DOHH2 (cell line): ENCODE measurements around the gene DERL3.
A peak's percentile ranks its signal among the peaks of the same experiment; 100 is the strongest.

ENCODE experiments used
- H3F3A ChIP-seq: fragments of 200-600 bp; sonication (generic), shearing (Covaris generic); 2 replicates; pipeline ENCODE4 v1.6.0; 2016; ENCODE audit warnings: antibody characterized with exemption, mild to moderate bottlenecking; ENCODE audit not compliant: control insufficient read depth, insufficient read depth
- H3K27ac ChIP-seq: fragments of 200-600 bp; sonication (generic); 2 replicates; pipeline ENCODE4 v1.5.1; 2014; ENCODE audit warnings: low read depth, mild to moderate bottlenecking, low read length, moderate library complexity
- H3K27me3 ChIP-seq: fragments of 200-600 bp; sonication (generic); 2 replicates; pipeline ENCODE4 v1.6.1; 2014; ENCODE audit warnings: mild to moderate bottlenecking, low read length, mixed read lengths; ENCODE audit not compliant: control insufficient read depth
- H3K36me3 ChIP-seq: fragments of 200-600 bp; sonication (generic); 2 replicates; pipeline ENCODE4 v1.6.1; 2014; ENCODE audit warnings: mild to moderate bottlenecking, low read length, moderate library complexity, mixed read lengths; ENCODE audit not compliant: control insufficient read depth
- H3K4me1 ChIP-seq: fragments of 200-600 bp; sonication (generic); 2 replicates; pipeline ENCODE4 v1.6.1; 2014; ENCODE audit warnings: mild to moderate bottlenecking, low read length, mixed read lengths; ENCODE audit not compliant: control insufficient read depth
- H3K4me2 ChIP-seq: fragments of 200-600 bp; sonication (generic); 2 replicates; pipeline ENCODE4 v1.6.0; 2014; ENCODE audit warnings: mild to moderate bottlenecking, low read length, moderate library complexity
- H3K4me3 ChIP-seq: fragments of 200-600 bp; sonication (generic); 2 replicates; pipeline ENCODE4 v1.5.1; 2014; ENCODE audit warnings: mild to moderate bottlenecking, low read length, mixed read lengths
- H3K79me2 ChIP-seq: fragments of 200-600 bp; sonication (generic); 2 replicates; pipeline ENCODE4 v1.6.1; 2014; ENCODE audit warnings: mild to moderate bottlenecking, low read length, mixed read lengths; ENCODE audit not compliant: control insufficient read depth
- H3K9me2 ChIP-seq: fragments of 200-600 bp; sonication (generic); replicated peaks from 2 replicates; pipeline ENCODE4 v1.6.1; 2014; ENCODE audit warnings: mild to moderate bottlenecking, low read length, mixed read lengths; ENCODE audit not compliant: control insufficient read depth
- H3K9me3 ChIP-seq: fragments of 200-600 bp; sonication (generic); 2 replicates; pipeline ENCODE4 v1.6.1; 2014; ENCODE audit warnings: antibody characterized with exemption, low read length, mixed read lengths; ENCODE audit not compliant: control insufficient read depth, insufficient read depth
- H4K20me1 ChIP-seq: fragments of 200-600 bp; sonication (generic); 2 replicates; pipeline ENCODE4 v1.6.0; 2014; ENCODE audit warnings: low read depth, mild to moderate bottlenecking, antibody characterized with exemption, low read length, moderate library complexity; ENCODE audit not compliant: control insufficient read depth, insufficient read depth
- CTCF ChIP-seq: fragments of 200-600 bp; sonication (generic); IDR thresholded peaks from one replicate; pipeline ENCODE4 v1.5.1; 2014; ENCODE audit warnings: antibody characterized with exemption, mild to moderate bottlenecking, low read depth, low read length; ENCODE audit not compliant: poor library complexity, severe bottlenecking
- EZH2phosphoT487 ChIP-seq: fragments of 200-600 bp; sonication (generic); IDR thresholded peaks from 2 replicates; pipeline ENCODE4 v1.6.1; 2017; ENCODE audit warnings: borderline replicate concordance, mild to moderate bottlenecking, antibody characterized with exemption, low read length, moderate library complexity, mixed read lengths

DERL3 gene

GRCh38 chr22:23847991-23848864 lies 9.4 kb upstream of the DERL3 start:
- H3K79me2 ChIP-seq, result no peaks in the 10 kb centered on the region
- no peaks in the 10 kb centered on the region for H3K36me3 ChIP-seq
- no peaks in the 10 kb centered on the region for H3K27me3 ChIP-seq
- H3K9me2 ChIP-seq, result no peaks in the 10 kb centered on the region
- H3K4me3 ChIP-seq, result peak overlapping the region; percentile 61
- TF ChIP-seq EZH2phosphoT487 (no peak), CTCF (peak; percentile 22)
- H3K27ac ChIP-seq, result peak overlapping the region; percentile 90
- peak overlapping the region; percentile 69 for H3K4me2 ChIP-seq
- peaks cover 38% of the 10 kb centered on the region for H3F3A ChIP-seq
- peaks cover 85% of the 10 kb centered on the region for H3K4me1 ChIP-seq
- no peaks in the 10 kb centered on the region for H3K9me3 ChIP-seq
- H4K20me1 ChIP-seq, result no peaks in the 10 kb centered on the region

- H3F3A ChIP-seq, result peaks cover 39% of the 10 kb centered on the region
- no peaks in the 10 kb centered on the region for H3K36me3 ChIP-seq
- no peaks in the 10 kb centered on the region for H3K27me3 ChIP-seq
- TF ChIP-seq CTCF, result no peak
- TF ChIP-seq EZH2phosphoT487, result no peak
- H3K4me2 ChIP-seq, result peak overlapping the region; percentile 69
- H3K4me1 ChIP-seq, result peaks cover 93% of the 10 kb centered on the region
- peak overlapping the region; percentile 90 for H3K27ac ChIP-seq
- H3K79me2 ChIP-seq, result no peaks in the 10 kb centered on the region
- H3K9me2 ChIP-seq, result no peaks in the 10 kb centered on the region
- H3K9me3 ChIP-seq, result no peaks in the 10 kb centered on the region
- H4K20me1 ChIP-seq, result no peaks in the 10 kb centered on the region
- H3K4me3 ChIP-seq, result peak overlapping the region; percentile 61
These were observed 8.6 kb upstream of the DERL3 start for GRCh38 chr22:23847310-23847920.

GRCh38 chr22:23846081-23846469 lies 7.3 kb upstream of the DERL3 start:
- Histone ChIP-seq H3F3A (peaks cover 30% of the 10 kb centered on the region), H3K4me3 (peak overlapping the region; percentile 61), H3K9me3 (no peaks in the 10 kb centered on the region), H3K27ac (peak overlapping the region; percentile 90), H3K79me2 (no peaks in the 10 kb centered on the region), H3K4me2 (peak overlapping the region; percentile 69), H3K36me3 (no peaks in the 10 kb centered on the region), H4K20me1 (no peaks in the 10 kb centered on the region), H3K27me3 (no peaks in the 10 kb centered on the region), H3K4me1 (peaks cover 99% of the 10 kb centered on the region), H3K9me2 (no peaks in the 10 kb centered on the region)
- TF ChIP-seq CTCF (no peak), EZH2phosphoT487 (no peak)
